AG10803 (cell line): ENCODE results near the gene ADNP2.

Source experiments
- DNase-seq: peaks from one replicate; pipeline ENCODE4 v3.0.0; 2010; ENCODE audit warnings: low read depth
- H3K4me3 ChIP-seq: 2 replicates; pipeline ENCODE4 v1.5.1; 2011; ENCODE audit warnings: mild to moderate bottlenecking, low read length, control low read depth
- CTCF ChIP-seq: conservative IDR thresholded peaks from 2 replicates; pipeline ENCODE4 v1.5.1; 2011; ENCODE audit warnings: mild to moderate bottlenecking, low read length, control low read depth, inconsistent platforms

Gene ADNP2

GRCh38 chr18:80176334-80177073 lies 67.4 kb downstream of the ADNP2 start:
- DNase-seq = peak; percentile 63
- TF ChIP-seq CTCF = no peak
- H3K4me3 ChIP-seq = no peak overlapping the region

- TF ChIP-seq CTCF = no peak
- no peak overlapping the region for H3K4me3 ChIP-seq
- no peak for DNase-seq
These were observed 68.1 kb downstream of the ADNP2 start for GRCh38 chr18:80177128-80177527.

GRCh38 chr18:80178935-80179818 lies 70.1 kb downstream of the ADNP2 start:
- no peak for DNase-seq
- H3K4me3 ChIP-seq = no peak overlapping the region
- no peak for TF ChIP-seq CTCF

GRCh38 chr18:80179857-80180558 lies 70.9 kb downstream of the ADNP2 start:
- no peak overlapping the region for H3K4me3 ChIP-seq
- DNase-seq = no peak
- no peak for TF ChIP-seq CTCF

GRCh38 chr18:80180778-80181564 lies 71.9 kb downstream of the ADNP2 start:
- TF ChIP-seq CTCF = no peak
- no peak for DNase-seq
- no peak overlapping the region for H3K4me3 ChIP-seq

- no peak for TF ChIP-seq CTCF
- H3K4me3 ChIP-seq = no peak overlapping the region
- DNase-seq = no peak
These were observed 72.8 kb downstream of the ADNP2 start for GRCh38 chr18:80181642-80182461.
